Type B pancreatic cell (in vitro differentiated cells): ENCODE data around the gene BANF1. TPM values are rescaled to one million over a fixed set of nuclear protein-coding genes. Genes with fewer than 3 reads are reported as not detected.
A peak's percentile ranks its signal among the peaks of the same experiment; 100 is the strongest.

Experiments used
- DNase-seq: peaks from one replicate; pipeline ENCODE4 v3.0.0; 2021; ENCODE audit warnings: mixed read lengths; ENCODE audit not compliant: unreplicated experiment; ENCODE audit errors: extremely low spot score
- H3K27ac Mint-ChIP-seq: 2 replicates; pipeline ENCODE4 v1.8.0; 2021; ENCODE audit warnings: mild to moderate bottlenecking, mixed read lengths
- H3K27me3 Mint-ChIP-seq: 2 replicates; pipeline ENCODE4 v1.8.0; 2021; ENCODE audit warnings: mixed read lengths
- H3K36me3 Mint-ChIP-seq: 2 replicates; pipeline ENCODE4 v1.8.0; 2021; ENCODE audit warnings: mixed read lengths
- H3K4me1 Mint-ChIP-seq: one replicate; pipeline ENCODE4 v1.8.0; 2021; ENCODE audit warnings: mixed read lengths; ENCODE audit not compliant: unreplicated experiment
- H3K4me3 Mint-ChIP-seq: 2 replicates; pipeline ENCODE4 v1.8.0; 2021; ENCODE audit warnings: mild to moderate bottlenecking, mixed read lengths
- H3K9me3 Mint-ChIP-seq: 2 replicates; pipeline ENCODE4 v1.8.0; 2021; ENCODE audit warnings: mixed read lengths
- total RNA-seq: library from RNA; stranded (reverse); gene quantifications from 2 replicates; pipeline ENCODE4 v1.2.1, GENCODE V29; 2021; ENCODE audit warnings: low replicate concordance
- TF ChIP-seq, protein P1 (sequence below): fragments of 200-600 bp; sonication (generic); conservative IDR thresholded peaks from 2 replicates; pipeline ENCODE4 v1.5.0; 2021; ENCODE audit warnings: antibody characterized with exemption, mild to moderate bottlenecking

The BANF1 gene
- total RNA-seq, 1 donor from 2014 or later = 266 TPM

DNA sequence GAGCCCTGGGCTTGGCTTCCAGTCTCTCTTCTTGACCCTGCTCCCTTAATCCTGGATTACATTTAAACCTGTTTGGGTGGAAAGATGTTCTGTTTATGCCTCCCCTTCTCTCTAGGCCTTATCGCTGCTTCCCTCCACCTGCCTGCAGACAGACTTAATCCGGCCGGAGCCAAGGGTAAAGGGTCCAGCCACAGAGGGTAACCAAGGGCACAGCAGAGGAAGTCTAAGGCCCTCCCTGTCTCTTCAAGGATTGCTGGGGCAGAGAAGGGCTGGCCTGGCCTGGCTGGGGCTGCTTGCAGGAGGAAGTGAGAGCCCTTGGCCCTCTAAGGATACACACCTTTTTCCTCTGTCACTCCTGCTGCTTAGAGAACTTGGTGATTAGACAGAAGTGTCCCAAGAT is 44.6 kb downstream of the BANF1 start:
- TF ChIP-seq, protein P1, sequence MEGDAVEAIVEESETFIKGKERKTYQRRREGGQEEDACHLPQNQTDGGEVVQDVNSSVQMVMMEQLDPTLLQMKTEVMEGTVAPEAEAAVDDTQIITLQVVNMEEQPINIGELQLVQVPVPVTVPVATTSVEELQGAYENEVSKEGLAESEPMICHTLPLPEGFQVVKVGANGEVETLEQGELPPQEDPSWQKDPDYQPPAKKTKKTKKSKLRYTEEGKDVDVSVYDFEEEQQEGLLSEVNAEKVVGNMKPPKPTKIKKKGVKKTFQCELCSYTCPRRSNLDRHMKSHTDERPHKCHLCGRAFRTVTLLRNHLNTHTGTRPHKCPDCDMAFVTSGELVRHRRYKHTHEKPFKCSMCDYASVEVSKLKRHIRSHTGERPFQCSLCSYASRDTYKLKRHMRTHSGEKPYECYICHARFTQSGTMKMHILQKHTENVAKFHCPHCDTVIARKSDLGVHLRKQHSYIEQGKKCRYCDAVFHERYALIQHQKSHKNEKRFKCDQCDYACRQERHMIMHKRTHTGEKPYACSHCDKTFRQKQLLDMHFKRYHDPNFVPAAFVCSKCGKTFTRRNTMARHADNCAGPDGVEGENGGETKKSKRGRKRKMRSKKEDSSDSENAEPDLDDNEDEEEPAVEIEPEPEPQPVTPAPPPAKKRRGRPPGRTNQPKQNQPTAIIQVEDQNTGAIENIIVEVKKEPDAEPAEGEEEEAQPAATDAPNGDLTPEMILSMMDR = no peak
- Mint-ChIP-seq H3K27me3 (peaks cover 11% of the 10 kb centered on the region), H3K36me3 (no peaks in the 10 kb centered on the region), H3K4me3 (no peak overlapping the region), H3K27ac (no peak overlapping the region), H3K4me1 (peaks cover 11% of the 10 kb centered on the region), H3K9me3 (no peaks in the 10 kb centered on the region)
- no peak for DNase-seq

DNA sequence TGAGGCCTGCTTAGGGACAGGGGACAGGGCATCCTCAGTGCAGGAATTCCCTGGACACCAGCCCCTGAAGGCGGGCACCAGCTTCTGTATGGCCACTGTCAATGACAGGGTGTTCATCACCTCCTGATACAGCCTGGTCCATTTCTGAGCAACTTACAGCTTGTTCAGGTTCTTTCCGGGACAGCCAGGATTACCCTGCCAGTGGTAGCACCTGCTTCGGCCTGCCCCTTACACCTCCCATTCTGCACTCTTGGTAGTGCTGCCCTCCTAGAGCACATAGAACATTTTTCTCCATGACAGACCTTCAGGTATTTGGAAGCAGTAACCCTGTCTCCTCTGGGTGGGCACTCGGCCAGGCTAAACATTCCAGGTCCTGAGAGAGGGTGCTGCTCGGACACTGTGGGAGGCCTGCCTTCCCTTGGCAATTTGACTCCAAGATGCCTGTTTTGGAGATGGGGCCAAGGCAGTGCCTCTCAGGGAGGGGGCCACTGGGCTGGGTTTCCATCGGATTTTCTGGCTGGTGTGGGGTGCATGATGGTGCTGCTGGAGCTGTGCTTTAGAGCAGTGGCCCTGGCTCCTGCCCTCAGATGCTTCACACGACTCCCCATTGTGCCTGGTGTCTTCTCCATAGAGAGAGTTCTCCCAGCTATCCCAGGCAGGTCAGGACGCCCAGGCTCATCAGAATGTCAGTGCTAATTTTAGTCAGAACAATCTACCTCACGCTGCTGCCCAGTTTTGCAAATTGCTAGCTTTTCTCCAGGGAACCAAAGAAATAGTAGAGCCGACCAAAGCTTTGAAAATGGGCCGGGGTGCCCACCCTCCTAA is 45.5 kb downstream of the BANF1 start:
- DNase-seq = no peak
- Mint-ChIP-seq H3K27me3 (peaks cover 11% of the 10 kb centered on the region), H3K4me3 (peak overlapping the region; percentile 68), H3K36me3 (peaks cover 5% of the 10 kb centered on the region), H3K9me3 (no peaks in the 10 kb centered on the region), H3K27ac (no peak overlapping the region), H3K4me1 (peaks cover 15% of the 10 kb centered on the region)
- TF ChIP-seq, protein P1 = no peak

DNA sequence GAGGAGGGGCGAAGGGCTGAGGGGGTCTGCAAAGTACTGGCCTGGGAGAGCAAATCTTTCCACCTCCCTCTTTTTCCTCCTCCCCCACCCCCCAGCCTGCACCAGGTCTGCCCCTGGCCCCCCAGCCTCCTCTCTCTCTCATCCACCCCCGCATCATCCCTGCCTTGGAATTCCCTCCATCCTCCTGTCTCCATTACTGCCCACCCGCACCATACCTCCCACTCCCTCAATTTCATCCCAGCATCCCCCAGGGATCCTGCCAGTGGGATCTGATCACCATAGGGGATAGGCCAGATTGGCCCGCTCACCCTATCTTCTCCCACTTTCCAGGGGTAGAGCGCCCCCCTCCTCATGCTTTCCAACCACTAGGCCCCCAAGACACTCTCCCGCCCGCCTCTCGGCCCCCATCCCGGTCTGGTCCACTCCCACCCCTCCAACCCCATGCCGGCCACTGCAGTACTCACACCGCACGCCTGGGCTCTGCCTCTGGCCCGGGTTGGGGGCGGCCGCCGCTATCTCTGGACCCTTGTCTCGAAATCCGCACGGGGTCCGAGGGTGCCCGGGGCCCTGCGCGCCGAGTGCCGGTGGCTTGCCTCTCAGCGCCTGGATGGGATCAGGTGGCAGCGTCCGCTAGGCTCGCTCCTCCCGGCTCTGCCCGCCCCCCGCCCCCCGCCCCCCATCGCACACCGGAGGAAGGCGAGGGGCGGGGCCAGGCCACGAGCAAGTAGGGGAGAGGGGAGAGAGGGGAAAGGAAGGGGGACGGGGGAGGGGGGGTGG is 46.4 kb downstream of the BANF1 start, which contains the start of gene GAL3ST3:
Gene GAL3ST3 (minus strand): TSS at position 615 of the 777 bp plus-strand sequence. CDS start 3,746 bp downstream, outside the sequence.
- peaks cover 20% of the 10 kb centered on the region for H3K4me1 Mint-ChIP-seq
- H3K27ac Mint-ChIP-seq = no peak within 1 kb of the TSS

DNA sequence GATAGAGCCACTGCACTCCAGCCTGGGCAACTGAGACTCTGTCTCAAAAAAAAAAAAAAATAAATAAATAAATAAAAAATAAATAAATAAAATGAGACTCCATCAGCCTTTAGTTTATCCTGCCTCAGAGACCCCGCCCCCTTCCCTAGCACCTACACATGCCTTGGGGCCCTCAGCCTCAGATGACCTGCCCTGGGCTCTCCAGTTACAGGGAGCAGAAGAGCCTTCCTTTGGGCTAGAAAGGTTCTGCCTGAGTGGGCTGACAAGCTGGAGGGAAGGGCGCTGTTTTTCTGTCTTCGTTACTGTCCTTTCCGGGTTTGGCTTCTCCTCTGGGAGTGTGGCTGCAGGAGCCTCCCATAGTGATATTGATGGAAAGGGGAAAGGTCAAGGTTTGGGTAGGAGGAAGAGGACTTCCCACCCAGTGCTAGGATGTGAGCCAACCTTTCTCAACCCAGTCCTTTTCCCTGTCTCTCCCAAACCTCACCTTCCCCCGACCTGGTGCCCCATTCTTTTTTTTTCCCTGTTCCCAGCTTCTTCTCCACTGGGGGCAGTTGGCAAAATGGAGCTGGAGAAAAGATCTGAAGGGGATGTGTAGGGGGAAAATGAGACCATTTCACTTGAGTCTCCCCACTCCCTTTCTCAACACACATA is 48.4 kb downstream of the BANF1 start:
- Mint-ChIP-seq H3K4me1 (peaks cover 24% of the 10 kb centered on the region), H3K36me3 (peaks cover 12% of the 10 kb centered on the region), H3K27me3 (peaks cover 11% of the 10 kb centered on the region), H3K9me3 (no peaks in the 10 kb centered on the region), H3K27ac (peak overlapping the region; percentile 86), H3K4me3 (peak overlapping the region; percentile 100)
- TF ChIP-seq, protein P1 = no peak
- no peak for DNase-seq

More for the DNA sequence above, 46.4 kb downstream of the BANF1 start, which contains the start of gene GAL3ST3:
- Mint-ChIP-seq H3K9me3 (no peaks in the 10 kb centered on the region), H3K36me3 (peaks cover 7% of the 10 kb centered on the region), H3K4me3 (peak within 1 kb of the TSS; percentile 72), H3K27me3 (peaks cover 11% of the 10 kb centered on the region)
- TF ChIP-seq, protein P1 = peak; percentile 45
- DNase-seq = no peak

DNA sequence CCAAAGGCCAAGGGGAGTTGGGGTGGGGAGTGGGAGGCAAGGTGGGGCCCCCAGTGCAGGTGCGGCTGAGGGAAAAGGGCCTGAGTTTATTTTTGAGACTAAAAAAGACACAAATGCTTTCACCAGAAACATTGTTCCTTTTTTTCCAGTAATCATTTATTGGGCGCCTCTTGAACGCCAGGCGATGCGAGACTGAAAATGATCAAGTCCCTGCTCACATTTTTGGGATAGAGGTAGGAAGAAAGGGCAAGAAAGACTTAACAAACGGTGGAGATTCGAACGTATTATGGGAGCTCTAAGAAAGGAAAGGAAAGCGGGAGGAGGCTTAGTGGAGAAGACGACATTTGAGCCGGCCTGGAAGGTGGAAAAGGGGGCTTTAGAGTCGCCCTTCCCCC is 49.1 kb downstream of the BANF1 start:
- Mint-ChIP-seq H3K4me3 (peak overlapping the region; percentile 100), H3K27ac (peak overlapping the region; percentile 86), H3K27me3 (peaks cover 11% of the 10 kb centered on the region), H3K4me1 (peaks cover 24% of the 10 kb centered on the region), H3K9me3 (no peaks in the 10 kb centered on the region), H3K36me3 (peaks cover 13% of the 10 kb centered on the region)
- TF ChIP-seq, protein P1 = no peak
- DNase-seq = no peak
